Ishikawa (cell line): ENCODE data around the gene TCHP.

Source experiments
- CEBPB ChIP-seq: IDR thresholded peaks from 2 replicates; pipeline ENCODE4 v1.6.1; 2012
- CREB1 ChIP-seq: IDR thresholded peaks from 2 replicates; pipeline ENCODE4 v1.6.1; 2012; ENCODE audit warnings: low read depth
- EGR1 ChIP-seq: IDR thresholded peaks from 2 replicates; pipeline ENCODE4 v1.6.1; 2012
- EP300 ChIP-seq: IDR thresholded peaks from 2 replicates; pipeline ENCODE4 v1.6.1; 2012; ENCODE audit warnings: borderline replicate concordance
- RAD21 ChIP-seq: IDR thresholded peaks from 2 replicates; pipeline ENCODE4 v1.6.1; 2012; ENCODE audit warnings: low read depth
- YY1 ChIP-seq: IDR thresholded peaks from 2 replicates; pipeline ENCODE4 v1.6.1; 2012; ENCODE audit warnings: low read depth
- ZBTB7A ChIP-seq: IDR thresholded peaks from 2 replicates; pipeline ENCODE4 v1.6.1; 2012; ENCODE audit warnings: low read depth
- TF ChIP-seq, protein P1 (sequence below): IDR thresholded peaks from 2 replicates; pipeline ENCODE4 v1.6.1; 2012; ENCODE audit warnings: low read depth, mild to moderate bottlenecking
- TF ChIP-seq, protein P2 (sequence below): IDR thresholded peaks from 2 replicates; pipeline ENCODE4 v1.6.1; 2012

DNA sequence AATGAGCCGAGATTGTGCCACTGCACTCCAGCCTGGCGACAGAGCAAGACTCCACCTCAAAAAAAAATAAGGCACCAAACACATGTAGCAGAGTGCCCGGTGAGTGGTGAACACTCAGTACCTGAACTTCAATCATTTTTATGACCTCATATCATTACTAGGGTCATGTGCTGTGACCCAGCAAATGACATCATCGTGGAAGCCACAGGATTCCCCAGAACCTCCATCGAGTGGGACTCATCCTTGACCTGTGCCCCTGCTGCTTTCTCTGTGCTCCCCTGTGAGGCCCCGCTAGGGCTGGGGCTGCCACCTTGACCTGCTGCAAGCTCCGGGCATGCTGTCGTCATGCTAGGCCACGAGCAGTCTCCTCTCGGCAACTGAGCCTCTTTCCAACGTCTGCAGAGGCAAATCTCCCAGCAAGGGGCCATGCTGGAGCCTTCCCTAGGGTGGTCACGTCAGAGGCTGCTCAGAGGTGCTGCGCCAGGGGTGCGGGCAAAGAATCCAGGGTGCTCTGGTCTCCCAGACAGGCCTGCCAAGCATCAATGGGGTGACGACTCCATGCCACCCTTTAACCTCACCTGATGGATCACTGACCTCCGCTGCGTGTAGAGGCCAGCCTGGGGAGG is 38.3 kb upstream of the TCHP start:
- TF ChIP-seq CEBPB (no peak; the same call in 1 of the 2 replicates), YY1 (no peak), EP300 (no peak), EGR1 (no peak), RAD21 (no peak), CREB1 (no peak), ZBTB7A (no peak)
- TF ChIP-seq, protein P1, sequence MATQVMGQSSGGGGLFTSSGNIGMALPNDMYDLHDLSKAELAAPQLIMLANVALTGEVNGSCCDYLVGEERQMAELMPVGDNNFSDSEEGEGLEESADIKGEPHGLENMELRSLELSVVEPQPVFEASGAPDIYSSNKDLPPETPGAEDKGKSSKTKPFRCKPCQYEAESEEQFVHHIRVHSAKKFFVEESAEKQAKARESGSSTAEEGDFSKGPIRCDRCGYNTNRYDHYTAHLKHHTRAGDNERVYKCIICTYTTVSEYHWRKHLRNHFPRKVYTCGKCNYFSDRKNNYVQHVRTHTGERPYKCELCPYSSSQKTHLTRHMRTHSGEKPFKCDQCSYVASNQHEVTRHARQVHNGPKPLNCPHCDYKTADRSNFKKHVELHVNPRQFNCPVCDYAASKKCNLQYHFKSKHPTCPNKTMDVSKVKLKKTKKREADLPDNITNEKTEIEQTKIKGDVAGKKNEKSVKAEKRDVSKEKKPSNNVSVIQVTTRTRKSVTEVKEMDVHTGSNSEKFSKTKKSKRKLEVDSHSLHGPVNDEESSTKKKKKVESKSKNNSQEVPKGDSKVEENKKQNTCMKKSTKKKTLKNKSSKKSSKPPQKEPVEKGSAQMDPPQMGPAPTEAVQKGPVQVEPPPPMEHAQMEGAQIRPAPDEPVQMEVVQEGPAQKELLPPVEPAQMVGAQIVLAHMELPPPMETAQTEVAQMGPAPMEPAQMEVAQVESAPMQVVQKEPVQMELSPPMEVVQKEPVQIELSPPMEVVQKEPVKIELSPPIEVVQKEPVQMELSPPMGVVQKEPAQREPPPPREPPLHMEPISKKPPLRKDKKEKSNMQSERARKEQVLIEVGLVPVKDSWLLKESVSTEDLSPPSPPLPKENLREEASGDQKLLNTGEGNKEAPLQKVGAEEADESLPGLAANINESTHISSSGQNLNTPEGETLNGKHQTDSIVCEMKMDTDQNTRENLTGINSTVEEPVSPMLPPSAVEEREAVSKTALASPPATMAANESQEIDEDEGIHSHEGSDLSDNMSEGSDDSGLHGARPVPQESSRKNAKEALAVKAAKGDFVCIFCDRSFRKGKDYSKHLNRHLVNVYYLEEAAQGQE = no peak
- TF ChIP-seq, protein P2, sequence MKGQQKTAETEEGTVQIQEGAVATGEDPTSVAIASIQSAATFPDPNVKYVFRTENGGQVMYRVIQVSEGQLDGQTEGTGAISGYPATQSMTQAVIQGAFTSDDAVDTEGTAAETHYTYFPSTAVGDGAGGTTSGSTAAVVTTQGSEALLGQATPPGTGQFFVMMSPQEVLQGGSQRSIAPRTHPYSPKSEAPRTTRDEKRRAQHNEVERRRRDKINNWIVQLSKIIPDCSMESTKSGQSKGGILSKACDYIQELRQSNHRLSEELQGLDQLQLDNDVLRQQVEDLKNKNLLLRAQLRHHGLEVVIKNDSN = no peak
